Ureter (tissue), 1 donor: ENCODE measurements around the gene CD300H. TPM values are rescaled to one million over a fixed set of nuclear protein-coding genes. Genes with fewer than 3 reads are reported as not detected.
"Not testable (repeated sequence)": the region's sequence is repeated elsewhere in the genome, so short reads cannot be mapped to it uniquely, and the experiment has no call there.

Experiments
- DNase-seq: peaks from one replicate; pipeline ENCODE4 v3.0.0-alpha.2; 2020; ENCODE audit warnings: low spot score
- total RNA-seq: library from RNA; stranded (reverse); gene quantifications from one replicate; pipeline ENCODE4 v1.2.4, GENCODE V29; 2023
- donor health status: DM: yes; HTN: yes; CAD: no.

The CD300H gene
- total RNA-seq, 1 donor from 2014 or later, result not detected

DNA sequence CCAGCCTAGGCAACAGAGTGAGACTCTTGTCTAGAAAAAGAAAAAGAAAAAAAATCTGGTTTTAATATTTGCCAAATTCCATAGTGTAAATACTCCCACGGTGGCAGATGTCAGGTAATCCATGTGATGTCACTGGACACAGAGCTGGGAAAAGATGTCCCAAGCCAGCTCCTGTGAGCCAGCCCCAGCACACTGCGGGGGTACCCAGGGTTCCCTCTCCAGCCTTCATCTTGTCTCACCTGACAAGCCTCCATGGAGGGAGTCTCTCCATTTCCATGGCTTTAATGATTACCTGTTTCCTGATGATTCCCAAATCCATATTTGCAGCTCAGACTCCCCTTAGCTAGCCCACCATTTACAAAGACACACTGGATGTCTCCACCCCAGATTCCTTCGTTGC, 40.6 kb downstream of the CD300H start:
- no peak for DNase-seq

DNA sequence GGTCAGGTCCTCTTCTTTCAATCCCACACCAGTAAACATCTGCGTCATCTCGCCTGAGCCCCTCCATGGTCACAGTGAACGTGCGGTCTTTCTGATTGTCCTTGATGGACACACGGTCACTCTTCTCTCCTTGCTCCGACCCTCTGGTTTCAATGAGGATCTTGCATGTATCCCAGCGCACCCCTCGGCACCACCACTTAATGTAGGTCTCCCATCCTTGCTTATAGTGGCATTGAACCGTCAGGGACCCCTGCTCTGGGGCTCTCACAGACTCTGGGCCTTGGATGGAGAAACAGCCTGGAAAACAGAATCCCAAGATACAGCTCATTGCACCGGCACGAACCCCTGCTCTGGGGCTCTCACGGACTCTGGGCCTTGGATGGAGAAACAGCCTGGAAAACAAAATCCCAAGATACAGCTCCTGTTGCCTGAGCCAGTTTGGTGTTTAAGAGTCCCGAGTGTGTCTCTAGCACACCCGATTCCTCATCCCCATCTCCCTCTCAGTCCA, 41.5 kb downstream of the CD300H start:
- DNase-seq, result peak; percentile 28

DNA sequence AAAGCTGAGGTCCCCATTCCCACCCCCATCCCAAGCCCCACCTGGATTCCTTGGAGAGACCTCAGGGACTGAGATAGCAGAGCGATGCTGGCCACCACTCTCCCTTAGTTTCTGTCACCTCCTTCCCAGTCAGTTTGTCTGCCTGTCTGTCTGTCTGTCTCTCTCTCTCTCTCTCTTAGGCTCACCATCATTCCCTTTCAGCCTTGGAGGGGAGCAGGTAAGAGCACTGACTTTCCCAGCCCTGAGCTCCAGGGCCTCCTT, 41.9 kb downstream of the CD300H start:
- DNase-seq, result no peak

DNA sequence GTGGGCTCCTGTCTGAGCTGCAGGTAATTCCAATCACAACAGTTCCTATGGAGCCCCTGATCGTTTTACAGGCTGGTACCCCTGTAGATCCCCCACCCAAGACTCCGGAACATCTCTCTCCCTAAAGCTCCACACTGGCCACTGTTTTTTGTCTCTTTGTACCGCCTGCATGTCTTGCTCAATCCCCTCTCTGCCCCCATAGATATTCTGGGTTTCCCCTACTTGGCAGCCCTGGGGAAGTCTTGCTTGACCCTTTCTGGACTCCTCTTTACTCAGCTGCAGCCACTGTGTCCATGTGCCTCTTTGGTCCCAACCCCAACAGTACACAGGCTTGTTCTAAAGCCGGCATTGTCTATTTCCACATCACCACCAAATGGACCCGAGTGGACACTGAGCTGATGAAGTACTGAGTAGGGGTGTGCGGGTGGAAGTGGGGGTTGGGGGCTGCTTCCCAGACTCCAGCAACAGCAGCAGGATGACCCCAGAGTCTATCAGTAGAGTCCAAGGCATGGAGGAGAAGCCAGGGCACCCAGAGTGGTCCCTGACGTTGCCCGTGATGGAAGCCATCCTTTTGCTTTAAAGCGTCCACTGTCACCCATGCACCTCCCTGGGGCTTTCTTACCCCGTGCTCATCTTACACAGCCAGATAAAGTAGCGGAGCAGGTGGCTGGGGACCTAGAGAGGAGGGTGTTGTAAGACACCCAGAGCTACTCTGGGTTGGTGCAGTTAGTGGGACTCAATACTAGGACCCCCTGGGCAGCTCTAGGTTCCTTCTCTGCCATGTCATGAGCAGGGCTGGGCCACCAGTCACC, 42.5 kb downstream of the CD300H start:
- DNase-seq, result peak; percentile 18

DNA sequence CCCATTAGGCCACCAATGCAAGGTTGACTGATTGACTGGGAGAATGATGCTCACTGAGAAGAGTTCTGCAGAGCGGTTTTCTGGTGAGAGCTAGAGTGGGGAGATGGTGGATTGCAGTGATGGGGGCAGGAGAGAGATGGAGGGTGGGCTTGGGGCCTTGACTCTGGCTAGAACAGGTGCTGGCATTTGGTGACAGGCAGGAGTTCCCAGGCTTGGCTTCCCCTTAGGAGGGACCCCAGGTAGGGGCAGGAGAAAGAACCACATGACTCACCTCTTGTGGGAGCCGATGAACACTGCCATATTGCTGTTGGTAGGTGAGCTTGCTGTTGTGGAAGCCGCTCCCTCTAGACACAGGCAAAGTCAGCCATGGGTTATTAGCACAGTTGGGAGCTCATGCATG, 44.0 kb downstream of the CD300H start:
- DNase-seq, result peak; percentile 34

DNA sequence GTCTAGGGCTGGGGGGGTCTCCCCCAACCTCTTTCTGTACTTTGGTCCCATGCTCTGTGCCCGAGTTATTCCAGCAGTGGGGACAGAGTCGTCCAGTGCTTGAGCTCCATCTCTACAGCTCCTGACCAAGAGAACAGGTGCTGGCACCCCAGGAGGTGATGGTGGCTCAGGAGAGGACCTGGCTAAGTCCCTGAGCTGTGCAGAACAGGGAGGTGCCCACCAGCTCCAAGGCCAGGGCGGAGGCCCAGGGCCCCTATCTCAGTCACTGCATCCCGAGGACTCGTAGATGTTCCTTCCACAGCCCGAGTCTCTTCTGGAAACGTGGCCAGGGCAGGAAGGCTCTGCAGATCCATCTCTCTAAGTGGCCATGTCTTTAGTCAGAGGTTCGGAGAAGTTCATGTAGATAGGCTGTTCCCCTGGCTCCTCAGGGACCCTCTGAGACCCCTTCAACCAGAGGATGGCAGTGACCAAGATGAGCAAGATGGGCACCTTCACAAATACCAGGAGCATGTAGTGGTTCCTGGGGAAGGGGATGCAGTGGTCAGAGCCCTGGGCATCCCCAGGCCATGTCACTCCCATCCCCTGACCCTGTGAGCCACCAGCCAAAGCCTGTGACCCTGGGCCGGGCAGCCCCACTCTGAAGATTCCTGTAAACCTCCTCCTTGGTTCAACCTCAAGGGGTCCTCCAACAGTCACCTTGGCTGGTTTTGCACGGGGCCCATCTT, 44.8 kb downstream of the CD300H start:
- DNase-seq, result peak; percentile 32

DNA sequence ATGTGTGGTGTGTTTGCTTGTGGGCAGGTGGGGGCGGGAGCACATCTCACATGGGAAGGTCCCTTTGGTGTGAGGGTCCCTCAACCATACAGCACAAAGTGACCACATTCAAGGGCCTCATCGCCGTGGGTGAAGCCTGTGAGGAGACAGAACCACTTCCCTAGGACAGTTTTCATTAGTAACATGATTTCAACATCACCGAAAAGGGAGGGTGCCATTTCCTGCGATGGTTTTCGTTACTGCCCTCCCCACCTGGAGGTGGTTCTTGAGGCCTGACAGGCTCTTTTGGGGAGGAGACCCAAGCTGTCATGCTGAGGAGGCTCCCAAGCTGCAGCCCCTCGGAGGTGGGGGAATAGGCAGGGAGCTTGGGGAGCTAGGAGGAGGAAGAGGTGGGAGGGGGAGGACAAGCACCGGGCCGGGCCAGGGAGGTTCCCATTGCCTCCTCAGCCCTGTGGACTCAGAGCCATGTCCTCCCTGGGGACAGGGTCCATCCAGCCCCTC, 45.6 kb downstream of the CD300H start:
- peak; percentile 34 for DNase-seq

DNA sequence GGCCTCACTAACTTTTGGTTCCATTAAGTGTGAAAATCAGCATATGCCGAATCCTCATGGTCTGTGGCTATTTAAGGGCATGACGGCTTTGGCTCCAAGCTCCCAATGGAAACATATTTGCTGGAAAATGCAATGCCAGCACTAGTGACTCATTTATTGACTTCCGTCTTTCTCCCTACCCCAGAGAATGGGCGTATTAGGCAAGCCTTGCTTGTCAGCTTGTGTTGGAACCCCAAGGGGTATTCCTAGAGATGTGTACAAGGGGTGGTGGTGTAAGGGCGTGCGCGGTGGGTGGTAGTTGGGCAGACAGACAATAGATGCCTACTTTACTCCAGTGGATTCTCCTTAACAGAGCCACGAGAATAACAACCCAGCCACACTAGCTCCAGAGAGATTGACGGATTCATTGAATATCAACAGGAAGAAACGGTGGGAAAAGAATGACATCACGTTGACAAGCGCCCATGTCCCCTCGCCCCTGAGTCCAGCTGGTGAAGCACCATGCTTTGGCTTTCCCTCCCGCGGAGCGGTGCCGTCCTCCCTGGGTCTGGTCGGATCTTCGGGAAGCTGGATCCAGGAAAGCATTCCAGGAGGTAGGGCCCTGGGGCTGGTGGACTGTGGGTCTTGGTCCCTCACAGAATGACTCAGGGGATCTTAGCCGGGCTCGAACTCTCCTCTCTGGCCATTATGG, 46.4 kb downstream of the CD300H start:
- peak; percentile 42 for DNase-seq

DNA sequence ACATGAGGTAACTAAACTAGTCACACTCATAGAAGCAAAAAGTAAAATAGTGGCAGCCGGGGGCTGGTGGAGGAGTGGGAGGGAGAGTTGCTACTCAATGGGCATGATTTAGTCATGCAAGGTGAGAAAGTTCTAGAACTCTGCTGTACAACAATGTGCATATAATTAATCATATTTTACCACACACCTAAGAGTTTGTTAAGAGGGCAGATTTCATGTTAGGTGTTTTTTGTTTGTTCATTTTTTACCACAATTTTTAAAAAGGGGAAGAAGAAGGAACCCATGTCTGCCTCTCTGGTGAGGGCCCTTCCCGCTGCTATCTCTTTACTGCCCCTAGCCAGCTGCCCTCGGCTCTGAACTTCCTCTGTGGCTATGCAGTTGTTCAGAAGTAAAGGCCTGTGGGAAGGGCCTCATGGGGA, 47.3 kb downstream of the CD300H start:
- DNase-seq, result peak; percentile 42

DNA sequence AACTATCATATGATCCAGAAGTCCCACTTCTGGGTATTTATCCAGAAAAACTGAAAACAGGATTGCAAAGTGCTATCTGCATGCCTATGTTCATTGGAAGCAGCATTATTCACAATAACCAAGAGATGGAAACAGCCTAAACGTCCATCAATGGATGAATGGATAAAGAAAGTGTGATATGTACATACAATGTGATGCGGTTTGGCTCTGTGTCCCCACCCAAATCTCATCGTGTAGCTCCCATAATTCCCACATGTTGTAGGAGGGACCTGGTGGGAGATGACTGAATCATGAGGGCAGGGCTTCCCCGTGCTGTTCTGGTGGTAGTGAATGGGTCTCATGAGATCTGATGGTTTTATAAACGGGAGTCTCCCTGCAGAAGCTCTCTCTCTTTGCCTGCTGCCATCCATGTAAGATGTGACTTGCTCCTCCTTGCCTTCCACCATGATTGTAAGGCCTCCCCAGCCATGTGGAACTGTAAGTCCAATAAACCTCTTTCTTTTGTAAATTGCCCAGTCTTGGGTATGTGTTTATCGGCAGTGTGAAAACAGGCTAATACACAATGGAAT, 48.8 kb downstream of the CD300H start:
- not testable (repeated sequence) for DNase-seq

DNA sequence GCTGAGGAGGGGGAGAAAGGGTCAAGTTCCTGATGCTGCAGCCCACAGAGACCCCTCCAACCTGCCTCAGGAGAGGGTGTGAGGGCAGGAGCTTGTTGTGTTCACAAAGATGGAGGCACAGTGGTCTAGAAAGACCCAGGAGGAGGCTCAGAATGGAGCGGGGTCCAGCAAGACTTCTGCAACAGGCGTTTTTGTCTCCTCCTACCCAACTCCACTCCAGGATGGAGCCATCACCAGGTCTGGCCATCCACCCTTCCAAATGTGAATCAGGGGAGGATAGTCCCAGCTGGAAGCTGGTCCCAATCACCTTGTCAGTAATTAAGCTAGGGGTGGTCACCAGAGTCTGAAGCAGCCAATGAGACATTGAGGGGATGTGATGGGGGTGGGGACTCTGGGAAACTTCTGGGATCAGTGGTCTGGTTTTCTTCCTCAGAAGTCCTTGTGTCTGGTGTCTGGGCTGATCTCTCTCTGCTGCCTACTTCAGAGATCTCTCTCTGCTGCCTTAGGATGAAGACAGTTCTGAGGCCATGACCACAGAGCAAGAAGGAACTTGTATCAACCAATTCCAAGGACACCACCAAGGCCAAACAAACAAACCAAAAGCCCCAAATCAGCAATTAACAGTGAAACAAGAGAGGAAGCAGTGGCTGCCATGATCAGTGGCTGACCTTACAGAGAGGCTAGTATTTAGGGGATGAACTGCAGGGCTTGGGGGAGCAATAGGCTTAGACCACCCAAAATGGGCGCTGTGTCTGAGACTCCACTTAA, 50.6 kb downstream of the CD300H start:
- DNase-seq, result peak; percentile 24

DNA sequence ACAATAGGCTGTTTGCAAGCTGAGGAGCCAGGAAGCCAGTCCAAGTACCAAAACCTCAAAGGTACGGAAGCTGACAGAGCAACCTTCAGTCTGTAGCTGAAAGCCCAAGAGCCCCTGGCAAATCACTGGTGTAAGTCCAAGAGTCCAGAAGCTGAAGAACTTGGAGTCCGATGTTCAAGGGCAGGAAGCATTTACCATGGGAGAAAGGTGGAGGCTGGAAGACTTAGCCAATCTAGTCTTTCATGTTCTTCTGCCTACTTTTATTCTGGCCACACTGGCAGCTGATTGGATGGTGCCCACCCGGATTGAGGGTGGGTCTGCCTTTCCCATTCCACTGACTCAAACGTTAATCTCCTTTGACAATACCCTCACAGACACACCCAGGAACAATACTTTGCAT, 51.4 kb downstream of the CD300H start:
- no peak for DNase-seq

DNA sequence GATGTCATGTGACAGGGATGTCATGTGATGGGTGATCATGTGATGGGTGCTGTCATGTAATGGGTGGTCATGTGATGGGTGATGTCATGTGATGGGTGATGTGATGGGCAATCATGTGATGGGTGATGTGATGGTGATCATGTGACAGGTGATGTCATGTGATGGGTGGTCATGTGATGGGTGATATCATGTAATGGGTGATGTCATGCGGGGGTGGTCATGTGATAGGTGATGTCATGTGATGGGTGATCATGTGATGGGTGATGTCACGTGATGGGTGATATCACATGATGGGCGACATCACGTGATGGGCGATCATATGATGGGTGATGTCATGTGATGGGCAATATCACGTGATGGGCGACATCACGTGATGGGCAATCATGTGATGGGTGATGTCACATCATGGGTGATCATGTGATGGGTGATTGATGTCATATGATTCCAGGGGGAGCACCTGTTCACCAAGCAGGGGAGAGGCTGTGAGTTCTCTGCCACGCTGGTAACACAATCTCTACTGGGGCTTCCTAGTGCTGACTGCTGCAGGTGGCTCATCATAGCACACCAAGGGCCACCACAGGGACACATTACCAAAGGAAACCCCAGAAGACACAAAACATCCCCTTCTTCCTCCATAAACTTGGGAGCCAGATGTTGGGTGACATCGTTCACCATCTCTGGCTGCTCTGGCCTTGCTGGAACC, 52.5 kb downstream of the CD300H start:
- DNase-seq, result peak; percentile 38

DNA sequence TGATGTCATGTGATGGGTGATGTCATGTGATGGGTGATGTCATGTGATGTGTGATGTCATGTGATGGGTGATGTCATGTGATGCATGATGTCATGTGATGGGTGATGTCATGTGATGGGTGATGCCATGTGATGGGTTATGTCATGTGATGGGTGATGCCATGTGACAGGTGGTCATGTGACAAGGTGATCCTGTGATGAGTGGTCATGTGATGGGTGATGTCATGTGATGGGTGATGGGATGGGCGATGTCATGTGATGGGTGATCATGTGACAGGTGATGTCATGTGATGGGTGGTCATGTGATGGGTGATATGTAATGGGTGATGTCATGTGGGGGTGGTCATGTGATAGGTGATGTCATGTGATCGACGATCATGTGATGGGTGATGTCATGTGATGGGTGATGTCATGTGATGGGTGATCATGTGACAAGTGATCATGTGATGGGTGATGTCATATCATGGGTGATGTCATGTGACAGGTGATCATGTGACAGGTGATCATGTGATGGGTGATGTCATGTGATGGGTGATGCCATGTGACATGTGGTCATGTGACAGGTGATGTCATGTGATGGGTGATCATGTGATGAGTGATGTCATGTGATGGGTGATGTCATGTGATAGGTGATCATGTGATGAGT, 53.2 kb downstream of the CD300H start:
- DNase-seq, result peak; percentile 32

DNA sequence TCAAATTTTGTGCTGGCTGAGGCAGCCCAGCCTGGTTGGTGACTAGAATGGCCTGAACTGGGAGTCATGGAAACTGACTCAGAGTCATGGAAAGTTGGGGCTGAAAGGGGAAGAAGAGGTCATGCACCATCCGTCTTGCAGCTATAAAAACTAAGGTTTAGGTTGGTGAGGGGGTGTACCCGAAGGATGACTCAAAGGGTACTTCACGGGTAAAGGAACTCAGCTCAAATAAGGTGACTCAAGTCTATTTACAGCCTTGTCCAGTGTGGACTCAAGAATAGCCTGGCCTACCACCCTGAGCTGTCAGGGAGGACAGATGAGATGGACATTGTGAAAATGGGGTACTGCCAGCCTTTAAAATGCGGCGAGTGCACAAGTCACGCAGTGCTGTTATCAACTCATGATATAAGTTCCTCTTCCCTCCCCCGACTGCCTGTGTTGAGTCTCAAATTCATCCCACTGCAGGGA, 54.7 kb downstream of the CD300H start:
- peak; percentile 41 for DNase-seq

DNA sequence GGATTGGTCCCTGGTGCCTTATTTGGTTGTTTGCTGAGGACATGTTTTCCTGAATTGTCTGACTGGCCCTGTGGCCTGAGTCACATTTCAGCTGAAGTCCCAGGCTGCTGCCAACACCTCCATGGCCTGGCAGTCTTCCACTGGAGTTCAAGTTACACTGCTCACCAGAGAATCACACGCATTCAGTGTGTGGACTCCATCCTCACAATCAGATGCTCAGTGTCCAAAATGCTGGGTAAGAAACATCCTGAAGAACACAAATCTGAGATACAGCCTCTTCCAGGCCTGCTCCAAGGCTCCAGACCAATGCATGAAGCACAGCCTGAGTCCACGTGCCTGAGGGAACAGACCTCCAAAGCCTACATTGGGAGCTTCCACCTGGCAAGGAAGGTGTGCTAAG, 55.3 kb downstream of the CD300H start:
- peak; percentile 15 for DNase-seq
